ENCODE results near the gene NID2. TPM values are rescaled to one million over a fixed set of nuclear protein-coding genes. Genes with fewer than 3 reads are reported as not detected.

Gene NID2
- total and polyA plus RNA-seq, 10 of the 15 experiments (the other 5 are each of a cell fraction or from before 2014, with no cell fraction given): 0.04 to 0.49 (median 0.23) TPM; not detected in 3

GRCh38 chr14:52080808-52081755, 12.2 kb upstream of the NID2 start:
- SMC1A ChIA-PET (ENCODE audit: uncharacterized antibody, unreplicated experiment): no interaction called here
- TF ChIP-seq ZBTB40 (IDR thresholded peaks at IDR 0.05; ENCODE audit: borderline replicate concordance): no peak
- TF ChIP-seq SRF (IDR thresholded peaks at IDR 0.05; ENCODE audit: low read depth in 2 of 2, low read length in 2 of 2): no peak
- no peak for TF ChIP-seq HDAC6 (IDR thresholded peaks at IDR 0.05; ENCODE audit: unreplicated experiment)
- no peak for TF ChIP-seq CHD1 (IDR thresholded peaks at IDR 0.05; ENCODE audit: low read depth, low read length)
- no peak for TF ChIP-seq CUX1 (IDR thresholded peaks at IDR 0.05; ENCODE audit: insufficient replicate concordance, low read depth, low read length)
- no peak for TF ChIP-seq LARP7 (IDR thresholded peaks at IDR 0.05)
- TF ChIP-seq ZBED1 (IDR thresholded peaks at IDR 0.05; ENCODE audit: borderline replicate concordance): no peak
- TF ChIP-seq PKNOX1 (IDR thresholded peaks at IDR 0.05): no peak

More at GRCh38 chr14:52080808-52081755, 12.2 kb upstream of the NID2 start:
- BruUV-seq (replicated peaks): no TSS peak
- CTCF ChIA-PET: interaction anchor here (0.5 to 1.2 kb wide), 2 partner anchors 10 to 804 kb away, joined by 3 to 6 read pairs; no protein-coding TSS in a partner anchor
- Histone ChIP-seq H3K27ac (ENCODE audit: control insufficient read depth, insufficient read depth) (no peak overlapping the region), H4K20me1 (ENCODE audit: control insufficient read depth, insufficient read depth) (no peaks in the 10 kb centered on the region), H3K9me3 (replicated peaks; ENCODE audit: control insufficient read depth, insufficient read depth, low read length) (no peaks in the 10 kb centered on the region), H3K27me3 (replicated peaks in 1 of 2; ENCODE audit: control insufficient read depth in 2 of 2, insufficient read depth in 2 of 2, low read length in 1 of 2) (no peaks in the 10 kb centered on the region; a peak in 1 of 4 replicates), H3K4me1 (ENCODE audit: control insufficient read depth, insufficient read depth, low read length) (no peaks in the 10 kb centered on the region), H3K4me2 (ENCODE audit: control insufficient read depth, insufficient read depth) (no peak overlapping the region), H3K4me3 (no peak overlapping the region), H3K79me2 (ENCODE audit: control insufficient read depth, insufficient read depth, low read length) (no peaks in the 10 kb centered on the region), H3K9ac (ENCODE audit: control insufficient read depth, insufficient read depth, low read length) (no peak overlapping the region), H2AFZ (ENCODE audit: control insufficient read depth, low read depth, low read length) (no peak overlapping the region), H3K36me3 (ENCODE audit: control insufficient read depth in 2 of 2, insufficient read depth in 2 of 2, low read length in 1 of 2) (no peaks in the 10 kb centered on the region)
- RAD21 ChIA-PET (ENCODE audit: unreplicated experiment): no interaction called here
- FAIRE-seq: no peak
- ATAC-seq: no peak
- in situ Hi-C loops (cut with MboI): no loop called here
- DNase-seq (ENCODE audit: low read depth, low spot score): no peak
- 9% methylated on average over 4 of the region's 4 CpGs for WGBS (ENCODE audit: insufficient coverage, insufficient replicate concordance, low lambda C conversion rate, missing lambda C conversion rate)
- intact Hi-C loops (cut with micrococcal nuclease; ENCODE audit: unreplicated experiment): no loop called here
- POLR2A ChIA-PET: no interaction called here

Data from GM12878 (cell line).